ENCODE data around the gene KRTAP9-9.
A peak's percentile ranks its signal among the peaks of the same experiment; 100 is the strongest.
"Not testable (repeated sequence)": the region's sequence is repeated elsewhere in the genome, so short reads cannot be mapped to it uniquely, and the experiment has no call there.

KRTAP9-9 gene

DNA sequence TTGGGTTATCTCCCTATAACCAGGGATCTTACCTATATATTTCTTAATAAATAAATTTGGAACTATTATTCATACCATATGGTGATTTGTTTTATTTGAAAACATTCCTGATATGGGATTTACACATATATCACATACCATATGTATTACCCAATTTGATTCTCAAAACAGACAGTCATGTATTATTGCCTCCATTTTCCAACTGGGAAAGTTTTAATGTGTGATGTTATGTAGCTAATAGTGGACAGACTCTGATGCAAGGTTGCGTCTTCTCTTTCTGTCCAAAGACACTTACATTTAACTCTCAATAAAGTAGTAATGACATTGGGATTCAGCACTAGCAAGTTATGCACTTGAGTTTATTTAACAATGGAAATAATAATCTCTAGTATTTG is 1.1 kb downstream of the KRTAP9-9 start:
- H3K4me3 ChIP-seq (ENCODE audit: low read length) = no peak overlapping the region
- no peak for DNase-seq (ENCODE audit: low read depth)
- TF ChIP-seq, protein P1, sequence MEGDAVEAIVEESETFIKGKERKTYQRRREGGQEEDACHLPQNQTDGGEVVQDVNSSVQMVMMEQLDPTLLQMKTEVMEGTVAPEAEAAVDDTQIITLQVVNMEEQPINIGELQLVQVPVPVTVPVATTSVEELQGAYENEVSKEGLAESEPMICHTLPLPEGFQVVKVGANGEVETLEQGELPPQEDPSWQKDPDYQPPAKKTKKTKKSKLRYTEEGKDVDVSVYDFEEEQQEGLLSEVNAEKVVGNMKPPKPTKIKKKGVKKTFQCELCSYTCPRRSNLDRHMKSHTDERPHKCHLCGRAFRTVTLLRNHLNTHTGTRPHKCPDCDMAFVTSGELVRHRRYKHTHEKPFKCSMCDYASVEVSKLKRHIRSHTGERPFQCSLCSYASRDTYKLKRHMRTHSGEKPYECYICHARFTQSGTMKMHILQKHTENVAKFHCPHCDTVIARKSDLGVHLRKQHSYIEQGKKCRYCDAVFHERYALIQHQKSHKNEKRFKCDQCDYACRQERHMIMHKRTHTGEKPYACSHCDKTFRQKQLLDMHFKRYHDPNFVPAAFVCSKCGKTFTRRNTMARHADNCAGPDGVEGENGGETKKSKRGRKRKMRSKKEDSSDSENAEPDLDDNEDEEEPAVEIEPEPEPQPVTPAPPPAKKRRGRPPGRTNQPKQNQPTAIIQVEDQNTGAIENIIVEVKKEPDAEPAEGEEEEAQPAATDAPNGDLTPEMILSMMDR (conservative IDR thresholded peaks at IDR 0.05; ENCODE audit: low read length) = no peak

DNA sequence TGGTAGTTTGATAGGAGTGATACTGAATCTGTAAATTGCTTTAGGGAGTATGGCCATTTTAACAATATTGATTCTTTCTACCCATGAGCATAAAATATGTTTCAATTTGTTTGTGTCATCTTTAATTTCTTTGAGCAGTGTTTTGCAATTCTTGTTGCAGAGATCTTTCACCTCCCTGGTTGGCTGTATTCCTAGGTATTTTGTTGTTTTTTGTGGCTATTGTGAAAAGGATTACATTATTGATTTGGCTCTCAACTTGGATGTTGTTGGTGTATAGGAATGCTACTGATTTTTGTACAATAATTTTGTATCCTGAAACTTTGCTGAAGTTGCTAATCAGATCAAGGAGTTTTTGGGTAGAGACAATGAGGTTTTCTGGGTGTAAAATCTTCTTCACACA is 3.2 kb downstream of the KRTAP9-9 start:
- peak; percentile 73 for DNase-seq (ENCODE audit: low read depth)
- TF ChIP-seq, protein P1 (conservative IDR thresholded peaks at IDR 0.05; ENCODE audit: low read length) = no peak
- no peak overlapping the region for H3K4me3 ChIP-seq (ENCODE audit: low read length)

DNA sequence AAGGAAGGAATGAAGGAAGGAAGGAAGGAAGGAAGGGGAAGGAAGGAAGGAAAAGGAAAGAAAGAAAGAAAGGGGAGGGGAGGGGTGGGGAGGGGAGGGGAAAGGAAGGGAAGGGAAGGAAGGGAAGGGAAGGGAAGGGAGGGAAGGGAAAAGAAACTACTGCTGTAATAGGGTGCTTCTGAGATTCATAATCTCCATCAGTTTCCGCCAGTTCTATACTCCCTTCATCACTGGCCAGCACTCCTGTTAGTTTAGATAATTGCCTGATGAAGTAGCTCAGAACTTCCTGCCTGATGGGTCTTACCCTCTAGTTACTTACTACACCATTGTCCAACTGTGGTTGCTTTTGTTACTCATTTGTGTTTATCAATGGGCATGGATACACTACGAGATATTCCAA is 8.0 kb downstream of the KRTAP9-9 start:
- TF ChIP-seq, protein P1 (conservative IDR thresholded peaks at IDR 0.05; ENCODE audit: low read length) = no peak
- H3K4me3 ChIP-seq (ENCODE audit: low read length) = no peak overlapping the region
- DNase-seq (ENCODE audit: low read depth) = no peak

DNA sequence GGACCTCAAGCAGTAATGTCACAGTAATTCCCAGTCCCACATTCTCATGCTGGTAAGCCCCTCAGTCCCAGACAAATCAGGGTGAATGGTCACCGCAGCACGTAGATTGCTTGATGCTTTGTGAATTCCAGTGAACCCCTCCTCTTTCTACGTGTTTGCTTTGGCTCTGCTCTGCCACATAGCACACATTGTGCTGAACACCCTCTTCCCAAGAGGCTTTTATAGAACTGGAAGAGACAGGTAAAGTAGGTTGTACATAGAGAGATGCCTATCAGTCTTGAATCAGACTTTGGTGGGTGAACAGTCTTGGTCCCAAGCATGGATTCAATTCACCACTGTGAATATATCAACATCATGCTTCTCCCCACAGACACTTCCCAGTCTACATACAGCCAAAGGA is 9.4 kb downstream of the KRTAP9-9 start:
- no peak for DNase-seq (ENCODE audit: low read depth)
- TF ChIP-seq, protein P1 (conservative IDR thresholded peaks at IDR 0.05; ENCODE audit: low read length) = no peak
- no peak overlapping the region for H3K4me3 ChIP-seq (ENCODE audit: low read length)

DNA sequence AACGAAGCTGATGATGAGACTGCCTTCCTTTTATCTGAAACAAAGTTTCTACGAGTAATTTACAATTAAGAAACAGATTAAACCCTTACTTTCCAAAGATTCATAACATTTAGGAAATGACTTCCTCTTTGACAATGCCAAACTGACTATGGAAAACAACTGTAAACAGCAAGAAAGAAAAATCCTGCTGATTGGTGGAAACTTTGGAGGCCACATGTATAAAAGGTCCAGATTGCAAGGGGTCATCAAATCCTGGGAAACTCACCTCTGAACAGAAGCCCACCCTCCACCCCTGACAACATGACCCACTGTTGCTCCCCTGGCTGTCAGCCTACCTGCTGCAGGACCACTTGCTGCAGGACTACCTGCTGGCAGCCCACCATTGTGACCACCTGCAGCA is 9.9 kb downstream of the KRTAP9-9 start, which contains the start of gene KRTAP9-6:
Gene KRTAP9-6 (plus strand): TSS at position 301 of the 400 bp plus-strand sequence. CDS start 0 bp downstream, at position 301.
- TF ChIP-seq, protein P1 (conservative IDR thresholded peaks at IDR 0.05; ENCODE audit: low read length) = no peak
- no peak within 1 kb of the TSS for H3K4me3 ChIP-seq (ENCODE audit: low read length)
- DNase-seq (ENCODE audit: low read depth) = no peak

DNA sequence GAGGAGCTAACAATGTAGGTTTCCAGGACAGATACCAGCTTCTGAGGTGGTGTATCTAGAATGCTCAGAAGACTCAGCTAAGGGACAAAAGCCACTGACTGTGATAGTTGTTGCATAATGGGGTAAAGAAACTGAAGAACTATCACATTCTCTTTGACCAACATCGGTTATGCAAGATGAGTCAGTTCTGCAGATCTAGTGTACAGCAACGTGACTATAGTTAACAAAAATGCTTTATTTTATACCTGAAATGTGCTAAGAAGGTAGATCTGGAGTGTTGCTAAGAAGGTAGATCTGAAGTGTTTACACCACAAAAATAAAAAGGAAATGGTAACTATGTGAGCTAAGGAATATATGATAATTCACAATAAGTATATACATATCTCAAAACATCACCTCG is 12.5 kb downstream of the KRTAP9-9 start:
- H3K4me3 ChIP-seq (ENCODE audit: low read length) = no peak overlapping the region
- TF ChIP-seq, protein P1 (conservative IDR thresholded peaks at IDR 0.05; ENCODE audit: low read length) = no peak
- DNase-seq (ENCODE audit: low read depth) = no peak

DNA sequence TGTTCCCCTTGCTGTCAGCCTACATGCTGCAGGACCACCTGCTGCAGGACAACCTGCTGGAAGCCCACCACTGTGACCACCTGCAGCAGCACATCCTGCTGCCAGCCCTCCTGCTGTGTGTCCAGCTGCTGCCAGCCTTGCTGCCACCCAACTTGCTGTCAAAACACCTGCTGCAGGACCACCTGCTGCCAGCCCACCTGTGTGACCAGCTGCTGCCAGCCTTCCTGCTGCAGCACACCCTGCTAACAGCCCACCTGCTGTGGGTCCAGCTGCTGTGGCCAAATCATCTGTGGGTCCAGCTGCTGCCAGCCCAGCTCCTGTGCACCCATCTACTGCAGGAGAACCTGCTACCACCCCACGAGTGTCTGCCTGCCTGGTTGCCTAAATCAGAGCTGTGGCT is 16.1 kb downstream of the KRTAP9-9 start:
- not testable (repeated sequence) for DNase-seq (ENCODE audit: low read depth); H3K4me3 ChIP-seq (ENCODE audit: low read length)

DNA sequence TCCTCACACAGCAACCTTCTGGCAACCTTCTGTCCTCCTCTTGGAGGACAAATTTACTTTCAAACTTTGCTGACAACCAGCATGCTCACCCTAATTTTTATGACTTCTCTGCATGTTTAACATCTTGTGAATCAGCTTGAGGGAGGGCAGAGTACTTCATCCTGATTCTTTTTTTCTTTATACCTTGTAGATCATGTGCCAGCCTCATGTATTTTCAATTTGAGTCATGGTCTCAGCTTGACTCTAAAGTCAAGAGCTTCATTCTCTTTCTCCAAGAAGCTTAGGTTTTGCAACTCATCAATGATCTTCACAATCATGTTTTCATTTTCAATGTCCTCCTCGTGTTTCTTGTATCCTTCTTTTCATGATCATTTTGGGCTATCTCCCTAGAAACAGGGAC is 16.7 kb downstream of the KRTAP9-9 start:
- TF ChIP-seq, protein P1 (conservative IDR thresholded peaks at IDR 0.05; ENCODE audit: low read length) = no peak
- no peak for DNase-seq (ENCODE audit: low read depth)
- no peak overlapping the region for H3K4me3 ChIP-seq (ENCODE audit: low read length)

DNA sequence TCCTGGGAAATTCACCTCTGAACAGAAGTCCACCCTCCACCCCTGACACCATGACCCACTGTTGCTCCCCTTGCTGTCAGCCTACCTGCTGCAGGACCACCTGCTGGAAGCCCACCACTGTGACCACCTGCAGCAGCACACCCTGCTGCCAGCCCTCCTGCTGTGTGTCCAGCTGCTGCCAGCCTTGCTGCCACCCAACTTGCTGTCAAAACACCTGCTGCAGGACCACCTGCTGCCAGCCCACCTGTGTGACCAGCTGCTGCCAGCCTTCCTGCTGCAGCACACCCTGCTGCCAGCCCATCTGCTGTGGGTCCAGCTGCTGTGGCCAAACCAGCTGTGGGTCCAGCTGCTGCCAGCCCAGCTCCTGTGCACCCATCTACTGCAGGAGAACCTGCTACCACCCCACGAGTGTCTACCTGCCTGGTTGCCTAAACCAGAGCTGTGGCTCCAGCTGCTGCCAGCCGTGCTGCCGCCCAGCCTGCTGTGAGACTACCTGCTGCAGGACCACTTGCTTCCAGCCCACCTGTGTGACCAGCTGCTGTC is 20.5 kb downstream of the KRTAP9-9 start, which contains the start of gene KRTAP9-7:
Gene KRTAP9-7 (plus strand): TSS at position 51 of the 543 bp plus-strand sequence. CDS start 0 bp downstream, at position 51.
- DNase-seq (ENCODE audit: low read depth); H3K4me3 ChIP-seq (ENCODE audit: low read length): not testable (repeated sequence)

Measured in AG10803 (cell line).